ENCODE results near the gene DHX8. TPM values are rescaled to one million over a fixed set of nuclear protein-coding genes. Genes with fewer than 3 reads are reported as not detected.

The DHX8 gene
- total and polyA plus RNA-seq, 2 donors = 30.6 to 37.4 TPM

DNA sequence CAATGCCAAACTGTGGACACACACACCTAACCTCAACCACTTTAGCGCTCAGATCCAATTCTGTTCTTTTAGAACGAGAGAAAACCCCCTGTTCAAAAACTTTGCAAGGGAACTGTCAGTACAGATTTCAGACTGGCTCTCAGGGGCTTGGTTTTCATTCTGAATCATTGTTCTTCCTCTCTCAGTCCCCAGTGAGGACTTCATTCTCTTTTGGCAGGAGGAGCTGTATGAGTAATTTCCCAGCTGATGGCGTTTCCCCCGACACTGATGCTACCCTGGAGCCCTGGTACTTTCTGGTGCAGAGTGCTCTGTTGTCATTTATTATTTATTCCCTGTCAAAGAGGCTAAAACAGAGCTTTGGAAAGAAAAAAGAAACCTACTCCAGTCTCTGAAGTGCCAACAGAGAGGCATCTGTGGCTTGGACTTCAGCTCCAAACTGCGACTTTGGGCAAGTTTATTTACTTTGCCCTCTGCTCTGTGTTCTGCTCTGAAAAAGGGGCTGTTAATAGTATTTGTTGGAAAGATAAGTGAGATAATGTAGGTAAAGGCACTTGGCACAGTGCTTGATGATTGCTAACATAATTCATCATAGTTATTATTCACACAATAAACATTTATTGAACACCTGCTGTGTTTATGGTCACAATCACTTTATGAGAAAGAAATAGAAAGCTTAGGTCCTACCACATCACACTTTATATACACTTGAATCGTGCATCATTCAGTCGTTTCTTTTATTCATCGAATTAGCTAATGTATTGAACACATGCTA is 34.0 kb downstream of the DHX8 start:
- H3K4me3 ChIP-seq (ENCODE audit: low read depth, low read length) = no peak overlapping the region
- peaks cover 9% of the 10 kb centered on the region for H3K36me3 ChIP-seq (ENCODE audit: insufficient read depth)
- DNase-seq (ENCODE audit: extremely low spot score) = no peak
- 81% methylated on average over 8 of the region's 8 CpGs for WGBS
- H3K4me1 ChIP-seq (ENCODE audit: insufficient read depth) = no peaks in the 10 kb centered on the region
- no peak overlapping the region for H3K27ac ChIP-seq (ENCODE audit: low read depth)

GRCh38 chr17:43521389-43521788 is 37.6 kb downstream of the DHX8 start:
- H3K36me3 ChIP-seq (ENCODE audit: insufficient read depth) = peaks cover 11% of the 10 kb centered on the region
- DNase-seq (ENCODE audit: extremely low spot score) = no peak
- WGBS = 98% methylated on average over 4 of the region's 4 CpGs
- H3K4me1 ChIP-seq (ENCODE audit: insufficient read depth) = no peaks in the 10 kb centered on the region
- H3K4me3 ChIP-seq (ENCODE audit: low read depth, low read length) = no peak overlapping the region
- H3K27ac ChIP-seq (ENCODE audit: low read depth) = no peak overlapping the region

- WGBS = 91% methylated on average over 8 of the region's 8 CpGs
- Histone ChIP-seq H3K4me3 (ENCODE audit: low read depth, low read length) (no peak overlapping the region), H3K27ac (ENCODE audit: low read depth) (no peak overlapping the region), H3K4me1 (ENCODE audit: insufficient read depth) (peaks cover 2% of the 10 kb centered on the region), H3K36me3 (ENCODE audit: insufficient read depth) (peaks cover 3% of the 10 kb centered on the region)
- no peak for DNase-seq (ENCODE audit: extremely low spot score)
These were observed 41.3 kb downstream of the DHX8 start for GRCh38 chr17:43524945-43525575.

DNA sequence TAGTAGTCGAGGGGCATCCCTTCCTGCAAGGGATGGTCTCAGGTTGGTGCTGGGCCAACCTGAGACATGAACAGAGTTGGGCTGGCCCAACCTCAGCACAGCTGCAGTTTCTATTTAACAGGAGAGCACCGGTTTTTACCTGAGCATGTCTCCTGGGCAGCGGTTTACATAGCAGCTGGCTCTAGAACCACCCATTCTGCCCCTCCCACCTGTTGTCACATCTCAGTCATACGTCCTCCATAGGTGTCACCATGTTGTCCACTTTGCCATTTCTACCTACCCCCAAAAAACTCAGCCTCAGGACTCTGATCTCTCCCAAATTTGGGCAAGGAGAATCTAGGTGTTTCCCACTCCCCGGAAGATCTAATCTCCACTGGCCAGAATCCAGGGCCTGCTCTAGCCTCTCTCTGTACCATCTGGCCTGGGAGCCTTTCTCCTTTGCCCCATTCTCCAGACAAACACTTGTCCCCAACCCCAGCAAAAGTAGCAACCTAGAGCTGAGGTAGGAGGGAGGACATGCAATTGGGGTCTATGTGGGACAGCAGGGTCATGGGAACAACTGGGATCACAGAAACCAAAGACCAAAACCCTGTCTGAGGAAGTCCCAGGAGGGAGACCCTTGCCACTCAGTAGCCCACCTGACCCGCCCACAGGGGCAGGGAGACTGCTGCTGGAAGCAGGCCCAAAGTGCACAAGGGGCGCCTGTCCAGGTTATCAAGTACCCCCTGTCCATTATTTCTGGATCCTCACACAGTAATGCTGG is 43.3 kb downstream of the DHX8 start:
- DNase-seq (ENCODE audit: extremely low spot score) = no peak
- Histone ChIP-seq H3K27ac (ENCODE audit: low read depth) (no peak overlapping the region), H3K4me1 (ENCODE audit: insufficient read depth) (peaks cover 2% of the 10 kb centered on the region), H3K4me3 (ENCODE audit: low read depth, low read length) (no peak overlapping the region), H3K36me3 (ENCODE audit: insufficient read depth) (peaks cover 2% of the 10 kb centered on the region)
- WGBS = 84% methylated on average over 7 of the region's 7 CpGs

- H3K4me1 ChIP-seq (ENCODE audit: insufficient read depth) = peaks cover 2% of the 10 kb centered on the region
- WGBS = 79% methylated on average over 13 of the region's 13 CpGs
- H3K4me3 ChIP-seq (ENCODE audit: low read depth, low read length) = no peak overlapping the region
- H3K36me3 ChIP-seq (ENCODE audit: insufficient read depth) = peaks cover 2% of the 10 kb centered on the region
- no peak for DNase-seq (ENCODE audit: extremely low spot score)
- H3K27ac ChIP-seq (ENCODE audit: low read depth) = no peak overlapping the region
These were observed 44.7 kb downstream of the DHX8 start for GRCh38 chr17:43528319-43528987.

DNA sequence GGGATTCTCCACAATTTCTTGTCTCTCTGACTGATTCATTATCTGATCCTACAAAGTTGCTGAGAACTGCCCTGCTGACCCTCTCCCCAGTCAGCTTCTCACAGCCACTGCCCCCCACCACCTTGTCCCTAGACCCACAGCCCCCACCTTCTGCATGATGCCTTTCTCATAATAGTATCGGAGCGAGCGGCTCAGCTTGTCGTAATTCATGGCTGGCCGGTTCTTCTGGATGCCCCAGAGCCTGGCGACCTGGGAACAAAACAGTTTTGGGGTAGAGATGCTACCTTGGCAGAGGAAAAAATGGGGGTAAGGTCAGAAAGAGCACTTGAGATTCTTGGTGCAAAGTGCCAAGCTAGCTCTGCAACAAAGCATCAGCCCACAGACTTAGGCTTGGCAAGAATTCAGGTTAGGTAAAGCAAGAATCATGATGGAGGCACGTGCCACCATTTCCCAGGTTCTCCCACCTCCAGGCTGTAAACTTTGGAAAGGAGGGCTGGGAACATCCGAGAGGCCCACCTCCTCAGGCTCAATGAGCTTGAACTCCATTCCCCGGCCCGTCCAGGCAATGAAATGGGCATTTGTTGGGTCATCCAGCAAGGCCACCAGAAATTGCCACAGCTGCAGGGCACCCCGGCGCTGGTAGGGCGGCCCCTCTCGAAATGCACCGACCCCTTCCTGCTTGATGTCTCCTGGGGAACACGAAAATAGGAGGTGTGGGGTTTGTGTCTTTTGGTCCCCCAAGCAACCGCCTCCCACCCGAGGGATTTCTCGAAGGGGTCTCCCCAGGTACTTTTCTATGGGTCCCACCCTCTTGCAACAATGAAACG is 45.4 kb downstream of the DHX8 start:
- DNase-seq (ENCODE audit: extremely low spot score) = no peak
- Histone ChIP-seq H3K4me3 (ENCODE audit: low read depth, low read length) (no peak overlapping the region), H3K4me1 (ENCODE audit: insufficient read depth) (peaks cover 2% of the 10 kb centered on the region), H3K36me3 (ENCODE audit: insufficient read depth) (peaks cover 2% of the 10 kb centered on the region), H3K27ac (ENCODE audit: low read depth) (no peak overlapping the region)
- 92% methylated on average over 20 of the region's 20 CpGs for WGBS

- Histone ChIP-seq H3K4me1 (ENCODE audit: insufficient read depth) (peaks cover 2% of the 10 kb centered on the region), H3K4me3 (ENCODE audit: low read depth, low read length) (no peak overlapping the region), H3K36me3 (ENCODE audit: insufficient read depth) (peaks cover 2% of the 10 kb centered on the region), H3K27ac (ENCODE audit: low read depth) (no peak overlapping the region)
- DNase-seq (ENCODE audit: extremely low spot score) = no peak
- WGBS = 50% methylated on average over 6 of the region's 6 CpGs
These were observed 46.1 kb downstream of the DHX8 start for GRCh38 chr17:43529947-43530287.

DNA sequence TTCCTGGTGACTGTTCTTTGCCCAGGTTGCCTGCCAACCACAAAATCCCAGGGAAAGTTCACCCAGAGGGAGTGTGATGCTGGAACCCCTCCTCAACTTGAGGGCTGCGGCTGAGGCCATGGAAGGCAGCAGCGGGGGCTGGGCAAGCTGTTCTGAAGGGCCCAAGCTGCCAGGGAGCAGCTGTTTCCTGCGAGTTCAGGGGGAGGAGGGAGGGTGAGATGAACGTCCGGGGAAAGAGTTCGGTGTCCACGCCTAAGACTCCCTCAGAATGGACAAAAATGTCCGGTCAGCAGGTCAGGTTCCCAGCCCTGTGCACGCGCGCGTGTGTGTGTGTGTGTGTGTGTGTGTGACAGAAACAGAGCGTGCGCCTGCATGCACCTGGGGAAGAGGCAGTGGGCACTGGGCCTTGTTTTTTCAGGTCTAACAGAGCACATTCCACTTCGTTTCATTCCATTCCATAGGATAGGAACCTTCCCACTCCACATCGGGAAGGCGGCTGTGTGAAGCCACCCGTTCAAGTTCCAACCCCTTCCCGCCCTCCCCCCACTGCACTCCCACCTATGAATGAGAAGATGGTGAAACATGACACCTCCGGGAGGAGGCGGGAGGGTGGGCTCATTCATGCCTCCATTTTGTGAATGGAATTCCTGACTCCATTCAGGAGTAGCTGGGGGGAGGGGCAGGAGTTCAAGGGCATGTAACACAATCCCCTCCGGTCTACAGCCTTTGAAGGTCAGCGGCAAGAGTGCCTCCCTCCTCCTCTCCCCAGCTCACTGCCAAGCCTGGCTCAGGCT is 46.7 kb downstream of the DHX8 start:
- peaks cover 2% of the 10 kb centered on the region for H3K4me1 ChIP-seq (ENCODE audit: insufficient read depth)
- H3K27ac ChIP-seq (ENCODE audit: low read depth) = no peak overlapping the region
- no peaks in the 10 kb centered on the region for H3K36me3 ChIP-seq (ENCODE audit: insufficient read depth)
- no peak overlapping the region for H3K4me3 ChIP-seq (ENCODE audit: low read depth, low read length)
- DNase-seq (ENCODE audit: extremely low spot score) = peak; percentile 86
- 13% methylated on average over 23 of the region's 23 CpGs for WGBS

DNA sequence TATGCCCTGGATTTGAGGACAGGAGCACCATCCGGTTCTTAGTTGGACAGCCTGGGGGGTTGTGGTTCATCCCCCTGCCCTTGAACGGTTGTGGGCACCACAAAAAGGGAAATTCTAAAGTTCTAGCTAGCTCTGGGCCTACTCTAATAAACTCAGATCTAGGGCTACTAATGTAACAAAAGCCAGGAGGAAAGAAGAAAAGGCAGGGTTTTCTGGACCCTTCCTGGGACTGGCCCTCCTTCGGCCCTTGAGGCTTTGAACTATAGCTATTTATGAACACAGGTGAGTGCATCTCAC is 47.3 kb downstream of the DHX8 start:
- Histone ChIP-seq H3K36me3 (ENCODE audit: insufficient read depth) (no peaks in the 10 kb centered on the region), H3K27ac (ENCODE audit: low read depth) (no peak overlapping the region), H3K4me1 (ENCODE audit: insufficient read depth) (peaks cover 2% of the 10 kb centered on the region), H3K4me3 (ENCODE audit: low read depth, low read length) (no peak overlapping the region)
- DNase-seq (ENCODE audit: extremely low spot score) = no peak
- 45% methylated on average over 3 of the region's 3 CpGs for WGBS

DNA sequence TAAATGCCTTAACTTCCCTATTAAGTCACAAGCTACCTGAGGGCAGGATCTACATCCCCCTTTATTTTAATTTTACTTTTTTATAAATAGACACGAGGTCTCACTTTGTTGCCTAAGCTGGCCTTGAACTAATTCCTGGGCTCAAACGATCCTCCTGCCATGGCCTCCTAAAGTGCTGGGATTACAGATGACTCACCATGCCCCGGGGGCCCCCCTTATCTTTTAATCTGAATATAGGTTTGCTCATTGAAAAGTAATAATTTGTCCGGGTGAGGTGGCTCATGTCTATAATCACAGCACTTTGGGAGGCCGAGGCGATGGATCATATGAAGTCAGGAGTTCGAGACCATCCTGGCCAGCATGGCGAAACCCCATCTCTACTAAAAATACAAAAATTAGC is 48.2 kb downstream of the DHX8 start:
- Histone ChIP-seq H3K36me3 (ENCODE audit: insufficient read depth) (no peaks in the 10 kb centered on the region), H3K4me1 (ENCODE audit: insufficient read depth) (peaks cover 2% of the 10 kb centered on the region), H3K27ac (ENCODE audit: low read depth) (no peak overlapping the region), H3K4me3 (ENCODE audit: low read depth, low read length) (no peak overlapping the region)
- WGBS = 87% methylated on average over 8 of the region's 8 CpGs
- DNase-seq (ENCODE audit: extremely low spot score) = no peak

DNA sequence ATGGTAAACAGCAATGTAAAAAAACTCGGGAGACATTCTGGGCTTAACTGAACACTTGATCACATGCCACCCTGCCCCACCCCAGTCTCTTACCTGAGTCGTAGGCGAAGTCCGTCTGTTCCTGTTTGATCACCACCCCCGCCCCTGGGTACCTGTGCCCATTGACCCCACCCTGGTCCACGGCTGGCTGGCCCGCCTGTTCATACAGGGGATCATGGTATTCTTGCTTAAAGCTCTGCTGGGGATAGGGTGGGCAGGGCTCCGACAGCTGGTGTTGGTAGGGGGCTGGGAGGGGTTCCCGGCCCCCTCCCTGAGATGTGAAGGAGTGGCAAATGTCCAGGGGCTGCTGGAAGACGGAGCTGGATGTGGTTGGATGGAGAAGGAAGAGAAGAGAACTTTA is 48.8 kb downstream of the DHX8 start:
- DNase-seq (ENCODE audit: extremely low spot score) = no peak
- WGBS = 91% methylated on average over 10 of the region's 10 CpGs
- no peak overlapping the region for H3K4me3 ChIP-seq (ENCODE audit: low read depth, low read length)

GRCh38 chr17:43533699-43534098 is 49.9 kb downstream of the DHX8 start:
- no peak for DNase-seq (ENCODE audit: extremely low spot score)
- no peaks in the 10 kb centered on the region for H3K4me1 ChIP-seq (ENCODE audit: insufficient read depth)
- no peak overlapping the region for H3K27ac ChIP-seq (ENCODE audit: low read depth)
- no peaks in the 10 kb centered on the region for H3K36me3 ChIP-seq (ENCODE audit: insufficient read depth)
- WGBS = 97% methylated on average over 4 of the region's 4 CpGs
- H3K4me3 ChIP-seq (ENCODE audit: low read depth, low read length) = no peak overlapping the region

More for the DNA sequence above, 48.8 kb downstream of the DHX8 start:
- H3K27ac ChIP-seq (ENCODE audit: low read depth) = no peak overlapping the region
- peaks cover 2% of the 10 kb centered on the region for H3K4me1 ChIP-seq (ENCODE audit: insufficient read depth)
- H3K36me3 ChIP-seq (ENCODE audit: insufficient read depth) = no peaks in the 10 kb centered on the region

Data from urinary bladder (tissue), 4 donors.